Upper lobe of left lung (tissue), 6 donors: Measurements from ENCODE around the gene ERN2. TPM values are rescaled to one million over a fixed set of nuclear protein-coding genes. Genes with fewer than 3 reads are reported as not detected.

Experiments
- ATAC-seq, 2 donors: fragments of 200-7000 bp; cut with Tn5 transposase; one replicate each; pipeline ENCODE4 v1.9.1; 2022; ENCODE audit warnings: mild to moderate bottlenecking in 2 of 2, moderate library complexity in 2 of 2; ENCODE audit not compliant: low FRiP score in 2 of 2
- DNase-seq, 2 donors: peaks; one replicate each; pipeline ENCODE4 v3.0.0-alpha.2; 2019 to 2020
- H3K27ac ChIP-seq, 4 donors: fragments of 200-600 bp; sonication (generic); one replicate each; pipeline ENCODE4 v1.5.1; 2016 to 2019
- H3K27me3 ChIP-seq, 4 donors: fragments of 200-600 bp; sonication (generic); one replicate each; pipeline ENCODE4 v1.5.1; 2017 to 2019
- H3K36me3 ChIP-seq, 4 donors: fragments of 200-600 bp; sonication (generic); one replicate each; pipeline ENCODE4 v1.5.1; 2016 to 2019
- H3K4me1 ChIP-seq, 4 donors: fragments of 200-600 bp; sonication (generic); one replicate each; pipeline ENCODE4 v1.5.1; 2018 to 2019
- H3K4me3 ChIP-seq, 4 donors: fragments of 200-600 bp; sonication (generic); one replicate each; pipeline ENCODE4 v1.5.1; 2017 to 2019; ENCODE audit warnings: mild to moderate bottlenecking in 2 of 4, moderate library complexity in 1 of 4
- H3K9me3 ChIP-seq, 4 donors: fragments of 200-600 bp; sonication (generic); one replicate each; pipeline ENCODE4 v1.5.1; 2018 to 2019
- EP300 ChIP-seq, 4 donors: sonication (generic); formaldehyde crosslinking; IDR thresholded peaks; one replicate each; pipeline ENCODE4 v1.5.1; 2017; ENCODE audit warnings: antibody characterized with exemption in 4 of 4, control low read depth in 2 of 4
- POLR2A ChIP-seq, 4 donors: fragments of 450-650 bp; IDR thresholded peaks; one replicate each; pipeline ENCODE4 v1.5.1; 2016 to 2017; ENCODE audit warnings: antibody characterized with exemption in 4 of 4, mild to moderate bottlenecking in 2 of 4
- POLR2AphosphoS5 ChIP-seq, 2 donors: sonication (generic); formaldehyde crosslinking; IDR thresholded peaks; one replicate each; pipeline ENCODE4 v1.5.1; 2017; ENCODE audit warnings: antibody characterized with exemption in 2 of 2
- WGBS, 2 donors: methylation state at CpG; one replicate each; pipeline ENCODE4 v1.1.5; 2017 to 2018; 5-methylcytosine and 5-hydroxymethylcytosine counted together
- total RNA-seq, 6 donors: library from RNA; depleted of rRNA in 4 of 6; stranded (reverse); fragments of >200 nt in 4 of 6; gene quantifications; one replicate each; pipeline versions ENCODE4 v1.1.0 to v1.2.1, GENCODE V29; 2016 to 2021
- TF ChIP-seq, protein P1 (sequence below), 6 experiments: fragments of 450-650 bp in 4 of 6; fragments of 200-600 bp in 2 of 6; sonication (generic) in 2 of 6; IDR thresholded peaks; one replicate each; pipeline ENCODE4 v1.5.1; 2016 to 2019; ENCODE audit warnings: antibody characterized with exemption in 6 of 6
- donor health status: DM: no; HTN: no; CAD: no; lungs with moderate emphysema.
- donor health status: DM: no; HTN: yes; CAD: no; lungs with severe emphysema.

Gene ERN2
- total RNA-seq, 6 donors from 2014 or later = 0.46 to 9.6 (median 1.3) TPM

DNA sequence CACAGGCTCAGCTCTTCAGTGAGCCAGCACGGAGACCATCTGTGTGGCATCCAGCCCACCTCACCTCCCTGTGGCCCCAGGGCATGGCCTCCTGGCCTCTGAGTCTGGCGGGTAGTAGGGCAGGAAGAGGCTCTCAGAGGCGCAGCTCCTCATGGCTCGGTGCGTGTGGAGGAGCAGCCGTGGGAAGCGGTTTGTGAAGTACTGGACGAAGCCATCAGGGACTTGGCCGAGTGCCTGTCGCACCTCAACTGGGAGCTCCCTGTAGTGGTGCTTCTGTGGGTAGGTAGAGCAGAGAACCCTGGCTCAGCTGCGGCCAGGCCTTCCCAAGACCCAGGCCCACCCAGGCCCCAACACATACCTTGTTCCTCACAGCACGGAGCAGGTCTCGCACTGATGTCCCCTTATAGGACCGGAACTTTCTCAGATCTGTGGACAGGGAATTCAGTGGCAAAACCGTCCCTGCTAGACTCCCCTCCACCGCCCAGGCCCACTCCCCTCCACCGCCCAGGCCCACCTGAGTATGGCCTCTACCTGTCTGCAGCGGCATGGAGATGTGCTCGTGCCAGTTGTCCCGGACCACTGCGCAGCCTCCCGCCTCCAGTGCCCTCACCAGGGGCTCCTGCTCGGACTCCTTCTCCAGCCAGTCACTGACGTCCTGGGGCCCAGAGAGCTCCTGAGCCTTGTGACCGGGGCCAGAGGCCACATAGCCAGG is 22.1 kb downstream of the ERN2 start:
- no peak overlapping the region for H3K4me3 ChIP-seq
- ATAC-seq = no peak
- TF ChIP-seq, protein P1, sequence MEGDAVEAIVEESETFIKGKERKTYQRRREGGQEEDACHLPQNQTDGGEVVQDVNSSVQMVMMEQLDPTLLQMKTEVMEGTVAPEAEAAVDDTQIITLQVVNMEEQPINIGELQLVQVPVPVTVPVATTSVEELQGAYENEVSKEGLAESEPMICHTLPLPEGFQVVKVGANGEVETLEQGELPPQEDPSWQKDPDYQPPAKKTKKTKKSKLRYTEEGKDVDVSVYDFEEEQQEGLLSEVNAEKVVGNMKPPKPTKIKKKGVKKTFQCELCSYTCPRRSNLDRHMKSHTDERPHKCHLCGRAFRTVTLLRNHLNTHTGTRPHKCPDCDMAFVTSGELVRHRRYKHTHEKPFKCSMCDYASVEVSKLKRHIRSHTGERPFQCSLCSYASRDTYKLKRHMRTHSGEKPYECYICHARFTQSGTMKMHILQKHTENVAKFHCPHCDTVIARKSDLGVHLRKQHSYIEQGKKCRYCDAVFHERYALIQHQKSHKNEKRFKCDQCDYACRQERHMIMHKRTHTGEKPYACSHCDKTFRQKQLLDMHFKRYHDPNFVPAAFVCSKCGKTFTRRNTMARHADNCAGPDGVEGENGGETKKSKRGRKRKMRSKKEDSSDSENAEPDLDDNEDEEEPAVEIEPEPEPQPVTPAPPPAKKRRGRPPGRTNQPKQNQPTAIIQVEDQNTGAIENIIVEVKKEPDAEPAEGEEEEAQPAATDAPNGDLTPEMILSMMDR (IDR thresholded peaks at IDR 0.05) = no peak
- no peak for TF ChIP-seq POLR2A (IDR thresholded peaks at IDR 0.05)
- no peak for TF ChIP-seq EP300 (IDR thresholded peaks at IDR 0.05)
- TF ChIP-seq POLR2AphosphoS5 (IDR thresholded peaks at IDR 0.05) = no peak

DNA sequence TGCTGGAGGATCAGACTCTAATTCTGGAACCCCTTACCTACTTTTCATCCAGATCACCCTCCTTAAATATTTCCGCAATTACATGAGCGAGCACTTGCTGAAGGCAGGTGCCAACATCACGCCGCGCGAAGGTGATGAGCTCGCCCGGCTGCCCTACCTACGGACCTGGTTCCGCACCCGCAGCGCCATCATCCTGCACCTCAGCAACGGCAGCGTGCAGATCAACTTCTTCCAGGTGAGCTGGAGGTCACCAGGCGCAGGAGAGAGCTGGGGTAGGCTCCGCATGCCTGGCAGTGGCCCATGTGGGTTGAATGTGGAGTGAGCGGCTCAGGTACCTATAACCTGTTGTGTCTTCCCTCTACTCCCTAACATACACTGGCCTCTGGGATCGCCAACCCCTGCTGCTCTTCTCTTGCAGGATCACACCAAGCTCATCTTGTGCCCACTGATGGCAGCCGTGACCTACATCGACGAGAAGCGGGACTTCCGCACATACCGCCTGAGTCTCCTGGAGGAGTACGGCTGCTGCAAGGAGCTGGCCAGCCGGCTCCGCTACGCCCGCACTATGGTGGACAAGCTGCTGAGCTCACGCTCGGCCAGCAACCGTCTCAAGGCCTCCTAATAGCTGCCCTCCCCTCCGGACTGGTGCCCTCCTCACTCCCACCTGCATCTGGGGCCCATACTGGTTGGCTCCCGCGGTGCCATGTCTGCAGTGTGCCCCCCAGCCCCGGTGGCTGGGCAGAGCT is 23.4 kb downstream of the ERN2 start:
- Histone ChIP-seq H3K4me1 (peaks cover 0 to 2% (median 1%) of the 10 kb centered on the region in 4 donors), H3K27ac (no peak overlapping the region), H3K27me3 (no peaks in the 10 kb centered on the region), H3K9me3 (no peaks in the 10 kb centered on the region), H3K4me3 (no peak overlapping the region), H3K36me3 (peaks cover 12 to 63% (median 43%) of the 10 kb centered on the region in 4 donors)
- WGBS, 2 donors = 97 to 99% methylated on average over 30 to 31 of the region's 36 CpGs
- TF ChIP-seq, protein P1 (IDR thresholded peaks at IDR 0.05) = no peak
- TF ChIP-seq POLR2AphosphoS5 (IDR thresholded peaks at IDR 0.05) (no peak), POLR2A (IDR thresholded peaks at IDR 0.05) (no peak), EP300 (IDR thresholded peaks at IDR 0.05) (no peak)
- DNase-seq (peak in 1 of 2 donors; percentile 71), ATAC-seq (no peak)

More for the DNA sequence above, 22.1 kb downstream of the ERN2 start:
- 95% methylated on average over 21 to 25 of the region's 25 CpGs for WGBS, 2 donors
- Histone ChIP-seq H3K4me1 (peaks cover 0 to 7% (median 6%) of the 10 kb centered on the region in 4 donors), H3K27ac (no peak overlapping the region), H3K9me3 (no peaks in the 10 kb centered on the region), H3K27me3 (no peaks in the 10 kb centered on the region), H3K36me3 (peaks cover 11 to 55% (median 41%) of the 10 kb centered on the region in 4 donors)
- peak in 1 of 2 donors; percentile 64 for DNase-seq

DNA sequence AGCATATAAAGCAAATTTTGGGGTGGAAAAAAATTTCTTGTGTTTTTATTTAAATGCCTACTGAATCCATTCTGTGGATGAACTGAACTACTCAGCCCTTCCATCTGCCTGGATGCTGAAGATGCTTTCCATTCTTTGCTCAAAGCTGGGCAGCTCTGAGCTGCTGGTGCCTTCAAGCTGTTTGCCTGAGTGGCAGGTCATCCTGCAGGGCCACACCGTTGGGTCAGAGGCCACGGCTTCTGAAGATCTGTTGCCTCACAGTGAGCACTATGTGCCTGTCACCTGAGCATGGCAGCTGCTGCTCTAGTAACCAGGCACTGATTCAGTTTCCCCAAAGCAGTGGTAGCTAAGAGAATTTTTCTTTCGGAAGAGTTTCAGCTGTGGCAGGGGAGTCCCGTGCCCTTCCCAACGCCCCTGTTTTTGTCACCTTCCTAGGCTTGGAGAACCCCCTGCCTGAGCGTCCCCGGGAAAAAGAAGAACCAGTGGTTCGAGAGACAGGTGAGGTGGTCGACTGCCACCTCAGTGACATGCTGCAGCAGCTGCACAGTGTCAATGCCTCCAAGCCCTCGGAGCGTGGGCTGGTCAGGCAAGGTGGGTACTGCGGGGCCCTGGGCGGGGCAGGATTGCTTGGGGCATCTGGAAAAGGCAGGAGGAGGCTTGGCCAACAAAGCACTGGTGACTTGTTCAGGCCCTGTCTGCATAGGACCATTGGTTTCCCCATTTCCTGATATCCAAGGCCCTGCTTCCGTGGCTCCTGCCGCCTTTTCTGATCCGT is 25.8 kb downstream of the ERN2 start:
- DNase-seq = peak in 1 of 2 donors; percentile 27
- Histone ChIP-seq H3K36me3 (peaks cover 16 to 74% (median 54%) of the 10 kb centered on the region in 4 donors), H3K4me3 (no peak overlapping the region), H3K27me3 (no peaks in the 10 kb centered on the region), H3K9me3 (no peaks in the 10 kb centered on the region), H3K27ac (no peak overlapping the region), H3K4me1 (no peaks in the 10 kb centered on the region)
- TF ChIP-seq, protein P1 (IDR thresholded peaks at IDR 0.05) = no peak
- TF ChIP-seq POLR2AphosphoS5 (IDR thresholded peaks at IDR 0.05) = no peak
- TF ChIP-seq EP300 (IDR thresholded peaks at IDR 0.05) = no peak
- TF ChIP-seq POLR2A (IDR thresholded peaks at IDR 0.05) = no peak
- no peak for ATAC-seq
- 95 to 97% methylated on average over 10 to 16 of the region's 16 CpGs for WGBS, 2 donors

DNA sequence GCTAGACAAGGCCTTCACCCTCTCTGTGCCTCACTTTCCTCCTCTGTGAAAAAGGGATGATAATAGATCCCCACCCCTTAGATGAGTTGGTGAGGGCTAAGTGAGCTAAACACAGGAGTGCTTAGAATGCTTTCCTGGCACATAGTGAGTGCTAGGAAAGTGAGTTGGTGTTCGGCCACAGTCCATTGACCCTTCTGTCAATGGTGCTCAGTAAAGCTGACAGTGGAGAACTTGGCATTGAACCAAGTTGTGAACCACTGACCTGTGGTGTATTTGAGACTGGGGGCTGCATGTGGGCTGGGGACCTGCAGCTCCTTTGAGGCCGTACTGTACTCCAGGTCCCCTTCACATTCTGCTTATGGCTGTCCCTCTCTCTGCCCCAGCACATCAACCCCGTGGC is 29.5 kb downstream of the ERN2 start:
- ATAC-seq (no peak), DNase-seq (no peak)
- WGBS, 2 donors = 82 to 94% methylated on average over 3 of the region's 3 CpGs
- Histone ChIP-seq H3K36me3 (peaks cover 9 to 50% (median 33%) of the 10 kb centered on the region in 4 donors), H3K27me3 (no peaks in the 10 kb centered on the region), H3K4me3 (no peak overlapping the region), H3K4me1 (peaks cover 7 to 13% (median 11%) of the 10 kb centered on the region in 4 donors), H3K9me3 (no peaks in the 10 kb centered on the region), H3K27ac (no peak overlapping the region)
- TF ChIP-seq EP300 (IDR thresholded peaks at IDR 0.05) = no peak
- TF ChIP-seq, protein P1 (IDR thresholded peaks at IDR 0.05) = no peak
- no peak for TF ChIP-seq POLR2A (IDR thresholded peaks at IDR 0.05)
- TF ChIP-seq POLR2AphosphoS5 (IDR thresholded peaks at IDR 0.05) = no peak
